HCT116 (cell line): Measurements from ENCODE around the gene LIN54. TPM values are rescaled to one million over a fixed set of nuclear protein-coding genes. Genes with fewer than 3 reads are reported as not detected.

Source experiments
- ATAC-seq: fragments of 200-7000 bp; cut with Tn5 transposase; 2 replicates; pipeline ENCODE4 v1.9.1; 2020; ENCODE audit warnings: mild to moderate bottlenecking, moderate library complexity
- BruUV-seq: library from RNA; stranded (reverse); fragments of 400-500 nt; replicated peaks from 2 replicates; lab custom pipeline; 2021; lab: Mats Ljungman, UMichigan
- CTCF ChIA-PET: fragments of 300-600 bp; sonication (Branson Sonifier 250); formaldehyde crosslinking; loops from one replicate; lab custom pipeline; 2021; ENCODE audit warnings: antibody characterized with exemption; lab: Charles Lee
- POLR2A ChIA-PET: fragments of 300-600, 350-600 bp; sonication (Branson Sonifier 250); formaldehyde crosslinking; loops from one replicate; lab custom pipeline; 2021; ENCODE audit warnings: antibody characterized with exemption; lab: Charles Lee
- RAD21 ChIA-PET, 2 experiments: fragments of 300-600 bp; sonication (Branson Sonifier 250); formaldehyde crosslinking; loops; one replicate each; lab custom pipeline; 2023; ENCODE audit warnings: low total read pairs in 2 of 2; ENCODE audit not compliant: uncharacterized antibody in 2 of 2, unreplicated experiment in 2 of 2, low non-redundant PET in 1 of 2; lab: Charles Lee
- DNase-seq: peaks from one replicate; pipeline ENCODE4 v3.0.0-alpha.2; 2010; ENCODE audit warnings: low read depth, low spot score
- H2AFZ ChIP-seq: fragments of 200-600 bp; shearing (Covaris generic), sonication (generic); 2 replicates; pipeline ENCODE4 v1.6.1; 2017; ENCODE audit warnings: low read depth, mixed run types, mixed read lengths, antibody characterized with exemption, low read length; ENCODE audit not compliant: poor library complexity, severe bottlenecking
- H3K27ac ChIP-seq: 2 replicates; pipeline ENCODE4 v1.5.1; 2012; ENCODE audit warnings: low read depth, low read length
- H3K27me3 ChIP-seq: fragments of 200-600 bp; sonication (generic); 2 replicates; pipeline ENCODE4 v1.6.1; 2016; ENCODE audit warnings: mixed run types, low read length, mixed read lengths; ENCODE audit not compliant: insufficient read depth
- H3K36me3 ChIP-seq, 2 experiments: fragments of 200-500 bp in 1 of 2; fragments of 200-600 bp in 1 of 2; sonication (Bioruptor generic) in 1 of 2; sonication (generic) in 1 of 2; 2 replicates each; pipeline versions ENCODE4 v1.5.1 to v1.6.1; 2014 to 2016; ENCODE audit warnings: low read length in 2 of 2, inconsistent platforms in 1 of 2, mixed read lengths in 1 of 2, mixed run types in 1 of 2; ENCODE audit not compliant: insufficient read depth in 2 of 2, control insufficient read depth in 1 of 2
- H3K4me1 ChIP-seq, 2 experiments: fragments of 200-600 bp in 1 of 2; sonication (generic) in 1 of 2; 2 replicates each; pipeline versions ENCODE4 v1.5.1 to v1.6.1; 2012 to 2017; ENCODE audit warnings: low read length in 2 of 2, inconsistent platforms in 1 of 2, mild to moderate bottlenecking in 1 of 2, mixed read lengths in 1 of 2, mixed run types in 1 of 2, moderate library complexity in 1 of 2; ENCODE audit not compliant: insufficient read depth in 2 of 2, control insufficient read depth in 1 of 2
- H3K4me2 ChIP-seq: fragments of 200-600 bp; sonication (generic); 2 replicates; pipeline ENCODE4 v1.6.1; 2017; ENCODE audit warnings: mixed run types, low read length, mixed read lengths
- H3K4me3 ChIP-seq, 2 experiments: fragments of 200-600 bp in 1 of 2; sonication (generic) in 1 of 2; replicated peaks in 1 of 2; 2 replicates each; pipeline ENCODE4 v1.5.1; 2011 to 2016; ENCODE audit warnings: low read length in 2 of 2, control low read depth in 1 of 2, low read depth in 1 of 2, mild to moderate bottlenecking in 1 of 2, mixed read lengths in 1 of 2, mixed run types in 1 of 2
- H3K79me2 ChIP-seq: fragments of 200-600 bp; sonication (generic); 2 replicates; pipeline ENCODE4 v1.6.1; 2017; ENCODE audit warnings: mild to moderate bottlenecking, mixed run types, low read length, moderate library complexity, mixed read lengths; ENCODE audit not compliant: insufficient read depth
- H3K9ac ChIP-seq: fragments of 200-600 bp; sonication (generic); 2 replicates; pipeline ENCODE4 v1.6.1; 2016; ENCODE audit warnings: low read length, mixed read lengths
- H3K9me2 ChIP-seq: fragments of 200-600 bp; sonication (generic), shearing (Covaris generic); 2 replicates; pipeline ENCODE4 v1.6.1; 2017; ENCODE audit warnings: mixed run types, mild to moderate bottlenecking, moderate library complexity; ENCODE audit not compliant: insufficient read depth
- H3K9me3 ChIP-seq, 2 experiments: fragments of 200-500 bp in 1 of 2; fragments of 200-600 bp in 1 of 2; sonication (Bioruptor generic) in 1 of 2; sonication (generic) in 1 of 2; 2 replicates each; pipeline ENCODE4 v1.6.1; 2014 to 2017; ENCODE audit warnings: low read length in 2 of 2, mixed read lengths in 2 of 2, inconsistent platforms in 1 of 2, low read depth in 1 of 2, mild to moderate bottlenecking in 1 of 2, mixed run types in 1 of 2, moderate library complexity in 1 of 2; ENCODE audit not compliant: control insufficient read depth in 1 of 2, insufficient read depth in 1 of 2
- H4K20me1 ChIP-seq: fragments of 200-600 bp; sonication (generic), shearing (Covaris generic); 2 replicates; pipeline ENCODE4 v1.6.1; 2017; ENCODE audit warnings: mixed run types, mild to moderate bottlenecking, moderate library complexity; ENCODE audit not compliant: insufficient read depth
- CBX3 ChIP-seq: IDR thresholded peaks from 2 replicates; pipeline ENCODE4 v1.6.1; 2012; ENCODE audit warnings: low read depth
- CTCF ChIP-seq, 3 experiments: fragments of 200-600 bp in 1 of 3; sonication (generic) in 1 of 3; IDR thresholded peaks in 2 of 3; conservative IDR thresholded peaks in 1 of 3; 2 replicates each; pipeline ENCODE4 v1.5.1; 2012 to 2017; ENCODE audit warnings: low read depth in 2 of 3, low read length in 2 of 3, antibody characterized with exemption in 1 of 3, borderline replicate concordance in 1 of 3, control low read depth in 1 of 3, mild to moderate bottlenecking in 1 of 3, mixed read lengths in 1 of 3, mixed run types in 1 of 3, moderate library complexity in 1 of 3; ENCODE audit not compliant: insufficient read depth in 1 of 3
- EGR1 ChIP-seq: IDR thresholded peaks from 2 replicates; pipeline ENCODE4 v1.6.1; 2012; ENCODE audit warnings: low read depth
- EZH2 ChIP-seq: fragments of 200-600 bp; sonication (generic); IDR thresholded peaks from 2 replicates; pipeline ENCODE4 v1.6.1; 2017; ENCODE audit warnings: antibody characterized with exemption, mixed run types
- EZH2phosphoT487 ChIP-seq: fragments of 200-600 bp; IDR thresholded peaks from 2 replicates; pipeline ENCODE4 v1.6.1; 2018; ENCODE audit warnings: antibody characterized with exemption, borderline replicate concordance
- FOSL1 ChIP-seq: IDR thresholded peaks from 2 replicates; pipeline ENCODE4 v1.6.1; 2012; ENCODE audit warnings: low read depth
- MAX ChIP-seq: IDR thresholded peaks from 2 replicates; pipeline ENCODE4 v1.6.1; 2012
- RAD21 ChIP-seq: IDR thresholded peaks from 2 replicates; pipeline ENCODE4 v1.6.1; 2012; ENCODE audit warnings: low read depth, mild to moderate bottlenecking
- SP1 ChIP-seq: IDR thresholded peaks from 2 replicates; pipeline ENCODE4 v1.6.1; 2012; ENCODE audit warnings: low read depth
- SRF ChIP-seq: IDR thresholded peaks from 2 replicates; pipeline ENCODE4 v1.6.1; 2012; ENCODE audit warnings: low read depth
- YY1 ChIP-seq: IDR thresholded peaks from 2 replicates; pipeline ENCODE4 v1.6.1; 2011; ENCODE audit warnings: low read length, low read depth, moderate library complexity, mild to moderate bottlenecking; ENCODE audit not compliant: insufficient replicate concordance; ENCODE audit errors: extremely low read depth
- ZFX ChIP-seq: fragments of 450-650 bp; IDR thresholded peaks from 2 replicates; pipeline ENCODE4 v1.6.1; 2017
- ZNF274 ChIP-seq: fragments of 200-500 bp; sonication (Bioruptor generic); IDR thresholded peaks from 2 replicates; pipeline ENCODE4 v1.6.1; 2014; ENCODE audit warnings: mild to moderate bottlenecking, low read depth, low read length, inconsistent platforms
- intact Hi-C: fragments of 100-400 bp; cut with micrococcal nuclease; formaldehyde crosslinking; loops from 2 replicates; pipeline ENCODE4 v1.10.0; 2022
- total RNA-seq: library from RNA; stranded (reverse); gene quantifications from one replicate; pipeline ENCODE4 v1.2.1, GENCODE V29; 2021; ENCODE audit not compliant: unreplicated experiment
- TF ChIP-seq, protein P1 (sequence below): IDR thresholded peaks from 2 replicates; pipeline ENCODE4 v1.6.1; 2011; ENCODE audit warnings: mild to moderate bottlenecking, low read length, moderate library complexity; ENCODE audit not compliant: insufficient replicate concordance; ENCODE audit errors: extremely low read depth
- TF ChIP-seq, protein P2 (sequence below): IDR thresholded peaks from 2 replicates; pipeline ENCODE4 v1.6.1; 2012

LIN54 gene
- total RNA-seq, 1 experiment from 2014 or later = 15.6 TPM

- TF ChIP-seq YY1 (peak; percentile 93), RAD21 (0 out of 2 replicates have a peak, but pooled peaks have one; percentile 23), ZFX (peak; percentile 62), SP1 (peak; percentile 99), SRF (peak; percentile 95), EZH2 (no peak), FOSL1 (no peak)
These were observed 24.2 kb upstream of the LIN54 start, which contains the start of gene COPS4 (continued) for GRCh38 chr4:83034630-83035494.

GRCh38 chr4:83029688-83030087 is 19.1 kb upstream of the LIN54 start:
- no TSS peak for BruUV-seq
- intact Hi-C loops = no loop called here
- POLR2A ChIA-PET = no interaction called here
- Histone ChIP-seq H3K27me3 (no peaks in the 10 kb centered on the region), H3K36me3 (no peaks in the 10 kb centered on the region), H3K27ac (no peak overlapping the region), H3K9ac (no peak overlapping the region), H3K4me1 (peaks cover 0 to 7% of the 10 kb centered on the region in 2 experiments; a peak in 2 of 4 replicates), H3K4me3 (no peak overlapping the region), H3K4me2 (no peak overlapping the region), H3K9me2 (no peaks in the 10 kb centered on the region), H2AFZ (no peak overlapping the region), H3K79me2 (no peaks in the 10 kb centered on the region), H4K20me1 (no peaks in the 10 kb centered on the region), H3K9me3 (peaks cover 0 to 5% of the 10 kb centered on the region in 2 experiments; a peak in 2 of 4 replicates)
- ATAC-seq (no peak), DNase-seq (no peak)
- RAD21 ChIA-PET = no interaction called here
- TF ChIP-seq CBX3 (no peak), FOSL1 (no peak), ZNF274 (no peak), MAX (no peak), EZH2phosphoT487 (no peak), EGR1 (no peak), RAD21 (no peak), CTCF (IDR thresholded peaks at IDR 0.05 in 2 of 3, conservative IDR thresholded peaks at IDR 0.05 in 1 of 3; ENCODE audit: borderline replicate concordance in 1 of 3, insufficient read depth in 1 of 3, low read depth in 2 of 3, low read length in 2 of 3) (no peak)
- TF ChIP-seq, protein P1, sequence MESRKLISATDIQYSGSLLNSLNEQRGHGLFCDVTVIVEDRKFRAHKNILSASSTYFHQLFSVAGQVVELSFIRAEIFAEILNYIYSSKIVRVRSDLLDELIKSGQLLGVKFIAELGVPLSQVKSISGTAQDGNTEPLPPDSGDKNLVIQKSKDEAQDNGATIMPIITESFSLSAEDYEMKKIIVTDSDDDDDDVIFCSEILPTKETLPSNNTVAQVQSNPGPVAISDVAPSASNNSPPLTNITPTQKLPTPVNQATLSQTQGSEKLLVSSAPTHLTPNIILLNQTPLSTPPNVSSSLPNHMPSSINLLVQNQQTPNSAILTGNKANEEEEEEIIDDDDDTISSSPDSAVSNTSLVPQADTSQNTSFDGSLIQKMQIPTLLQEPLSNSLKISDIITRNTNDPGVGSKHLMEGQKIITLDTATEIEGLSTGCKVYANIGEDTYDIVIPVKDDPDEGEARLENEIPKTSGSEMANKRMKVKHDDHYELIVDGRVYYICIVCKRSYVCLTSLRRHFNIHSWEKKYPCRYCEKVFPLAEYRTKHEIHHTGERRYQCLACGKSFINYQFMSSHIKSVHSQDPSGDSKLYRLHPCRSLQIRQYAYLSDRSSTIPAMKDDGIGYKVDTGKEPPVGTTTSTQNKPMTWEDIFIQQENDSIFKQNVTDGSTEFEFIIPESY = no peak
- TF ChIP-seq, protein P2, sequence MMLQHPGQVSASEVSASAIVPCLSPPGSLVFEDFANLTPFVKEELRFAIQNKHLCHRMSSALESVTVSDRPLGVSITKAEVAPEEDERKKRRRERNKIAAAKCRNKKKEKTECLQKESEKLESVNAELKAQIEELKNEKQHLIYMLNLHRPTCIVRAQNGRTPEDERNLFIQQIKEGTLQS = no peak
- CTCF ChIA-PET = no interaction called here
